Lung microvascular endothelial cell (primary cell): ENCODE measurements around the gene RSRC2. TPM values are rescaled to one million over a fixed set of nuclear protein-coding genes. Genes with fewer than 3 reads are reported as not detected.

Experiments used
- total RNA-seq: library from RNA; depleted of rRNA; stranded (reverse); fragments of >200 nt; gene quantifications from 2 replicates; pipeline ENCODE4 v1.2.1, GENCODE V29; 2014

RSRC2 gene
- total RNA-seq, 1 donor from 2014 or later, result 28.0 TPM

Other genes starting within 250 kb of the RSRC2 start
- 20.7 and 29.2 TPM in 2 replicates for gene CLIP1, start 104.3 kb downstream of the RSRC2 start, total RNA-seq
- gene ZCCHC8, start 26.0 kb downstream of the RSRC2 start, total RNA-seq, result 7.0 and 14.3 TPM in 2 replicates
- 13.1 and 15.3 TPM in 2 replicates for gene KNTC1, start 313 bp upstream of the RSRC2 start, total RNA-seq
- not detected in 2 replicates for gene HCAR2, start 176.4 kb upstream of the RSRC2 start, total RNA-seq
- not detected in 2 replicates for gene HCAR3, start 189.9 kb upstream of the RSRC2 start, total RNA-seq
- under 0.01 TPM in 1 of 2 replicates, not detected in the other for gene HCAR1, start 203.9 kb upstream of the RSRC2 start, total RNA-seq
- gene DENR, start 225.9 kb upstream of the RSRC2 start, total RNA-seq, result 25.6 and 27.7 TPM in 2 replicates
- gene CCDC62, start 247.6 kb upstream of the RSRC2 start, total RNA-seq, result 0.22 and 0.40 TPM in 2 replicates